Endometrial microvascular endothelial cells (primary cell): ENCODE results near the gene HSF2BP. TPM values are rescaled to one million over a fixed set of nuclear protein-coding genes. Genes with fewer than 3 reads are reported as not detected.
"Not testable (repeated sequence)": the region's sequence is repeated elsewhere in the genome, so short reads cannot be mapped to it uniquely, and the experiment has no call there.

Source experiments
- in situ Hi-C: cut with HindIII; loops from 2 replicates; pipeline ENCODE4 v1.10.0; 2017; ENCODE audit warnings: low sequenced_read_pairs, low pct_unique_long_range_greater_than_20kb; ENCODE audit errors: inconsistent ontology term
- total RNA-seq: library from RNA; depleted of rRNA; stranded (reverse); fragments of >200 nt; gene quantifications from one replicate; pipeline ENCODE4 v1.2.3, GENCODE V29; 2015; ENCODE audit errors: inconsistent ontology term

The HSF2BP gene
- total RNA-seq, 1 donor from 2014 or later: 0.37 TPM

DNA sequence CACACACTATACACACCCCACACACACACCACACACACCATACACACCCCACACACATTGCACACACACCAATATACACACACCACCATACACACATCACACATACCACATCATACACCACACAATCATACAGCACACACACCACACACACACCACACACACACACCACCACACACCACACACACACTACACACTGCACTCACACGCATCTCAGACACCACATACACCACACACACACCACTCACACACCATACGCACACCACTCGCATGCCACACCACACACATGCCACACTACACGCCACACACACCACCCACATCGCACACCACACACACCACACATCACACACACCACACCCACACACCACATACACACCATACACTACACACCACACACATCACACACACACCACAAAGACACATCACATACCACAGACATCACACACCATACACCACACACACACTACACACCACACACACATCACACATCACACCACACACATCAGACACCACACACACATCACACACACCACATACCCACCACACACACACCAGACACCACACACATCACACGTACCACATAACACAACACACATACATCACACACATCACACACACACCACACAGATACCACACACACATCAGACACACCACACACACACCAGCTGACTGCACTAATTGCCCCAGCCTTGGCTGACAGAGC is 54.6 kb downstream of the HSF2BP start:
- in situ Hi-C loops: no loop called here

GRCh38 chr21:43603641-43604504 is 55.4 kb downstream of the HSF2BP start:
- in situ Hi-C loops: no loop called here

- in situ Hi-C loops: no loop called here
Measured at GRCh38 chr21:43603233-43603626, 56.1 kb downstream of the HSF2BP start.

DNA sequence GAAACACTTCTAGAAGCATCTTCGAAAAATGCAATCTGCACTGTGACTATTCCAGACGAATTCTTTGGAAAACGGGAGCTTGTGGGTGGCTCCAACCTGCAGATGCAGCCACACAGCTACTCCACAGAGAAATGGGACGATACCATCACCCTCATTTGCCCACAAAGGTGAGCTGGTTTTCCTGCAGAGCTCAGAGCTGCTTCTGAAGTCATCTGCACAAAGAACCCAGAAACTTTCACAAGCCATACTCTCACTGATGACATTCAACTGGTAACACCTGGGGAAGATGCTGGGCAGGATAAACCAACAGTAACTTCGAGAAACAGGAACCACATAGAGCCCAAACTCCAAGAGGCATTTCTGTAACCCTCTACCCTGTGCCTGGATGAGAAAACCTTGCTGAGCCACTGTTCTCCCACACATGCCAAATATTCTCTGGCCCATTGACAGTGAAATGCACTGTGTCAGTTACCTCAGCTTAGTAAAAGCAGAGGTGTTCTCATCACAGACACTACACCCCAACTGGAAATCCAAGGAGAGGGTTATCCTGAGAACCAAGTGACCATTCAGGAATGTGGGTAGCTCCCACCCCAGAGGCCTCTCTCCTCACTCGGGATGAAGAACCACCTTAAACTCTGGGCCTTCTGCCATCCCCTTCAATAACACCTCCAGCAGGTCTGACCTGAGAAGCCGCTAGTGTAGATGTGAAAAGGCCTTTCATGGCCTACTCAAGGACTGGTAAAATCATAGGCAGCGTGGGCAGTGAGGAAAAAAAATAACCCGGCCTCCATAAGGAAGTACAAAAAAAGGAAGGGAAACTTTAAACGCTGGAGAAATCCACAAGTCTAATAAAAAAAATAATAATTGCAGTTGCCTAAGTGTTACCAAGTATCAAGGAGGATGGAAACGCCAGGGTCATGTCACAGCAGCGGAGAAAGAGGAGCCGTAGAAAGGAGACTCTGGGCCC is 56.7 kb downstream of the HSF2BP start:
- in situ Hi-C loops: no loop called here

GRCh38 chr21:43600642-43601402 is 58.5 kb downstream of the HSF2BP start:
- in situ Hi-C loops: no loop called here

GRCh38 chr21:43599728-43600127 is 59.6 kb downstream of the HSF2BP start:
- in situ Hi-C loops: no loop called here

DNA sequence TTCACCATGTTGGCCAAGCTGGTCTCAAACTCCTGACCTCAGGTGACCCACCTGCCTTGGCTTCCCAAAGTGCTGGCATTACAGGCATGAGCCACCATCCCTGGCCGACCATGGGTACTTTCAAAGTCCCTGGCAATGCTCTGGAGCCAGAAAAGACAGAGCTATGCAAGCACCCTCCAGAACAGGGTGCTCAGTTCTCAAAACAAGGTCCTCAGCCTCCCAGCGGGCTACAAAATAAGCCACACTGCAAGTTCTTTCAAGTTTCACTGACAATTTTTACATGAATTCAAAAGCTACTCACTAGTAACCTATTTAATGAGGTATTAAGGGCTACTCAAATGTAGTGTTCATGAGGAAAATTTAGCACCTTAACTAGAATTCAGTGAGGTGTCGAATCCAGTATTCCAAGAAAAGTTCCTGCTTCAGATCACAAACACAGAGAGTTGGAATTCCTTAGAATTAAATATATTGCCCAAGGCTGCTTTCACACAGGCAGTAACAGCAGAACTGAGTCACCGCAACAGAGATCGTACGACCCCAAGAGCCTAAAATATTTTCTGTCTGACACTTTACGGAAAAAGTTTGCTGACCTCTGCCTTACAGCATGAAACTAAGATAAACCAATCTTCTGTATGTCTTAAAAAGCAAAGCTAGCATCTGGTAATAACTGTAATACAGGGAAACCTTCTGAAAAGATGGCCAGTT is 60.7 kb downstream of the HSF2BP start:
- in situ Hi-C loops: no loop called here

GRCh38 chr21:43597540-43598250 is 61.6 kb downstream of the HSF2BP start:
- in situ Hi-C loops: no loop called here

DNA sequence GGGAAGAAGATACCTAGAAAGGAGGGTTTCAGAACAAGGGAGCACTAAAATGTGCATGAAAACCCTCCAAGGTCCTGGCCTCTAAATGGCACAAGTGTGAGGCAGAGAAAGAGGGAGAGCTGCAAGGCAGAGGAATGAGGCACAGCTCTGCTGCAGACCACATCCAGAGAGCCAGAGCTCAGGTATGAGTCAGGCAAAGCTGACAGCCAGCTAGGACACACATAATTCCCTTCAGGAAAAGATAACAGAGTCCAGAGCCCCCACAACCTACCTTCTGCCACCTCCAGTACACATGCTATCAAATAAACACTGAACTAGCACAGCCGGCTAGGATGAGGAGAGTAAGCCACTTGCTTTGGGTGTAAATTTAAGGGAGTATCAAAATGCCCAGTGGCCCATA is 62.2 kb downstream of the HSF2BP start:
- in situ Hi-C loops: no loop called here

DNA sequence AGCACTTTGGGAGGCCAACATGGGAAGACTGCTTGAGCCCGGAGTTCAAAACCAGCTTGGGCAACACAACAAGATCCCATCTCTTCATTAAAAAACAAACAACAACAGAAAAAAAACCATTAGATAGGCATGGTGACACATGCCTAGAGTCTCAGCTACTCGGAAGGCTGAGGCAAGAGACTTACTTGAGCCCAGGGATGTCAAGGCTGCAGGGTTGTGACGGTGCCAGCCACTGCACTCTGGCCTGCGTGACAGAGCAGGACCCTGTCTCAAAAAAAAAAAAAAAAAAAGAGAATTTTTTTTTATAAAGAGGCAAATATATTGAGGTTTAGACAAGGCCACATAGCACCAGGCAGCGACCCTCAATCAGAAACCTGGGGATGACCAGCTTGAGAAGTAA is 62.7 kb downstream of the HSF2BP start:
- in situ Hi-C loops: no loop called here

GRCh38 chr21:43595769-43596168 is 63.5 kb downstream of the HSF2BP start:
- in situ Hi-C loops: not testable (repeated sequence)

DNA sequence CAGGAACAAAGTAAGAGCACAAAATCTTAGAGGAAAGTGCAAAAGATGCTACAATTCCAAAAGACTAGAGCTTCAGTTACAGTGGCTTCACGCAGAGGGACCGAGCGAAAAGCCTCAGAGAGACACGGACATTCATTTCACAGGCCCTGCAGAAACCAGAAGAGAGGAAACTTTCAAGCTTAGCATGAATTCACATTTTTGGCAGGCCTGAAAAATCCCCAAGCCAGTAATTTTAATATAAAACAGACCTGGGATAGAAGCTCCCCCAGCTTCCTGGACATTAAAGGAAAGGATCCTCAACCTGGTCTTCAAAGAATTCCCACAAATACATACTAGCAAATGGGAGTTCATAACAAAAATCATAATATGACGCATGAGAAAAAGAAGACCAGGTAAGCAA is 66.2 kb downstream of the HSF2BP start:
- in situ Hi-C loops: no loop called here

DNA sequence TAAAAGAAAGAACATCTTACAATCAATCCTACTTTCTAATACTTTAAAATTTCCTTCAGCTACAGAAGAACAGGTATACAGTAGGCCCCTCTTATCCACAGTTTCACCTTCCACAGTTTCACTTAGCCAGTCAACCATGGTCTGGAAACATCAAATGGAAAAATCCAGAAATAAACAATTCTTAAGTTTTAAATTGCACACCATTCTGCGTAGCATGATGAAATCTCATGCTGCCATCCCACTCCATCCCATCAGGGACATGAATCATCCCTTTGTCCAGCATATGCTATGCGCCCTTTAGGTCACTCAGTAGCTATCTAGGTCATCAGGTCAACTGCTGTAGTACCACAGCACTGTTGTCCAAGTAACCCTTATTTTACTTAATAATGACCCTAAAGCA is 67.7 kb downstream of the HSF2BP start:
- in situ Hi-C loops: no loop called here

GRCh38 chr21:43590194-43590593 is 69.1 kb downstream of the HSF2BP start:
- in situ Hi-C loops: no loop called here

DNA sequence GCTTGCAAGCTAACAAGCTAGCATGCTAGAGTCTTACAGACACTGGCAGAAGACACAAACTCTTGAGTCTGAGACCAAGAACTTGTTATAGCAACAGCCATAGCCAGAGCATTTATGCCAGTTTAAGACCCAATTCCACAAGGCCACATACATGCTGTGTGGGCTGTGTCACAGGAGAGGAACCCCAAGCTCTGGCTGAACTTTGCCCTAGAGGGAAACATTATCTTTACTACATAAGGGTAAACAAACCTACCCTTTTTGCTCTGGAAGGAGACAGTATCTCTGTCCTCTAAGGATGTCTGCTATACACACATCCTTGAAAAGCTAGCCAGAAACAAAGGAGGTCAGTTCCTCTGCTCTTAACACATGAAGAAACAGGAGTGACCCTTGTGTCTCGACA is 70.3 kb downstream of the HSF2BP start:
- in situ Hi-C loops: no loop called here

- in situ Hi-C loops: no loop called here
Measured at GRCh38 chr21:43585924-43586413, 73.3 kb downstream of the HSF2BP start.

- in situ Hi-C loops: no loop called here
Measured at GRCh38 chr21:43585514-43585913, 73.8 kb downstream of the HSF2BP start.
